Neutrophil (primary cell): Measurements from ENCODE around the gene SMURF1.

Source experiments
- H3K27ac ChIP-seq: fragments of 200-600 bp; sonication (generic); 2 replicates; pipeline ENCODE4 v1.5.1; 2016; ENCODE audit warnings: mild to moderate bottlenecking, moderate library complexity
- H3K27me3 ChIP-seq: fragments of 200-600 bp; sonication (generic); 2 replicates; pipeline ENCODE4 v1.6.0; 2016; ENCODE audit warnings: mild to moderate bottlenecking
- H3K36me3 ChIP-seq: fragments of 200-600 bp; sonication (generic); 2 replicates; pipeline ENCODE4 v1.5.1; 2017
- H3K4me1 ChIP-seq, 2 experiments: fragments of 200-600 bp in 1 of 2; sonication (generic) in 1 of 2; 1 replicate in 1 of 2; 2 replicates in 1 of 2; pipeline versions ENCODE4 v1.5.1 to v1.6.1; 2013 to 2016; ENCODE audit warnings: low read depth in 1 of 2, low read length in 1 of 2, mild to moderate bottlenecking in 1 of 2, moderate library complexity in 1 of 2; ENCODE audit not compliant: control insufficient read depth in 1 of 2, insufficient read depth in 1 of 2
- H3K4me3 ChIP-seq, 2 experiments: fragments of 200-600 bp in 1 of 2; sonication (generic) in 1 of 2; 1 replicate in 1 of 2; 2 replicates in 1 of 2; pipeline ENCODE4 v1.5.1; 2013 to 2016; ENCODE audit warnings: low read depth in 1 of 2, low read length in 1 of 2, mild to moderate bottlenecking in 1 of 2, moderate library complexity in 1 of 2
- H3K9me3 ChIP-seq: fragments of 200-600 bp; sonication (generic); 2 replicates; pipeline ENCODE4 v1.5.1; 2016
- CTCF ChIP-seq: fragments of 200-600 bp; sonication (generic); IDR thresholded peaks from 2 replicates; pipeline ENCODE4 v1.5.1; 2016; ENCODE audit warnings: antibody characterized with exemption

SMURF1 gene

GRCh38 chr7:99032928-99033327 lies 111.0 kb downstream of the SMURF1 start:
- H3K27ac ChIP-seq: no peak overlapping the region

DNA sequence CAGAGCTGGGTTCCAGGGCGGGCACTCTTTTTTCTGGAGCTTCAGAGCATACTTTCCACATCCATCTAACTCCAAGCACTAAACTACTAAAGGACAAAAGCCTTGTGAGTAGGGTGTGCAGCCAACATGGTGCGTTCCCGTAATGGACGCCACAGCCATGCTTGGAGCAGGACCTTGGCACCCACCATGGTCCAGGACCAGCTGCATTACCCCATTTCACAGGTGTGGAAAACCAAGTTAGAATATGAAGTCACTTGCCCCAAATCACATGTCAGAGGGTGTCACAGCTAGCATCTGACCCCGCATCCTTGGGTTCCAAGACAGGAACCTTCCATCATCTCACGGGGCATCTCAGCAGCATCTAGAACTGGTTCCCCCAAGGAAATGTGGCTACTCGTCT lies 112.4 kb downstream of the SMURF1 start:
- Histone ChIP-seq H3K36me3 (peaks cover 94% of the 10 kb centered on the region), H3K27ac (no peak overlapping the region), H3K4me1 (no peaks in the 10 kb centered on the region), H3K9me3 (no peaks in the 10 kb centered on the region), H3K4me3 (no peak overlapping the region), H3K27me3 (no peaks in the 10 kb centered on the region)
- TF ChIP-seq CTCF: no peak

More at GRCh38 chr7:99032928-99033327, 111.0 kb downstream of the SMURF1 start:
- no peak for TF ChIP-seq CTCF
- no peaks in the 10 kb centered on the region for H3K27me3 ChIP-seq
- peaks cover 100% of the 10 kb centered on the region for H3K36me3 ChIP-seq
- H3K4me1 ChIP-seq: no peaks in the 10 kb centered on the region
- H3K4me3 ChIP-seq: no peak overlapping the region
- H3K9me3 ChIP-seq: no peaks in the 10 kb centered on the region

DNA sequence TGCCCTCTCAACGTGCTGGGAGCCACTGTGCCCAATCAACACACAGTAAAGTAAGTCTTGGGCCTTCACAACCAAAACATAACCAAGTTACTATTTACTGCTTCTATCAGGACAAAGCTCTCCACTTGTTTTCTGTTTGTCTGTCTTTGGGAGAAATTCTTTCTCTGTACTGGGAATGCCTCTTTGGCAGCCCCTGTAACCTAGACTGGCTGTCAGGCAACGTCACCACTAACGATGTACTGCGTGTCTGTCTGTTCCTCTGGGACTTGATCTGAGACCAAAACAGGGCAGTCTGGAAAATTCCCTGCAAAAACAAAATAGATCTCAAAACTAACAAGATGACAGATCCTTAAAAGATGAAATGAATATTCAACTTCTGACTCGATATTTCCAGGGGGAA lies 113.0 kb downstream of the SMURF1 start:
- Histone ChIP-seq H3K27me3 (no peaks in the 10 kb centered on the region), H3K36me3 (peaks cover 89% of the 10 kb centered on the region), H3K4me3 (no peak overlapping the region), H3K4me1 (no peaks in the 10 kb centered on the region), H3K27ac (no peak overlapping the region), H3K9me3 (no peaks in the 10 kb centered on the region)
- no peak for TF ChIP-seq CTCF

GRCh38 chr7:99030457-99030856 lies 113.5 kb downstream of the SMURF1 start:
- H3K9me3 ChIP-seq: no peaks in the 10 kb centered on the region
- no peaks in the 10 kb centered on the region for H3K27me3 ChIP-seq
- H3K4me1 ChIP-seq: no peaks in the 10 kb centered on the region
- no peak overlapping the region for H3K4me3 ChIP-seq
- no peak for TF ChIP-seq CTCF
- H3K27ac ChIP-seq: no peak overlapping the region
- peaks cover 84% of the 10 kb centered on the region for H3K36me3 ChIP-seq

DNA sequence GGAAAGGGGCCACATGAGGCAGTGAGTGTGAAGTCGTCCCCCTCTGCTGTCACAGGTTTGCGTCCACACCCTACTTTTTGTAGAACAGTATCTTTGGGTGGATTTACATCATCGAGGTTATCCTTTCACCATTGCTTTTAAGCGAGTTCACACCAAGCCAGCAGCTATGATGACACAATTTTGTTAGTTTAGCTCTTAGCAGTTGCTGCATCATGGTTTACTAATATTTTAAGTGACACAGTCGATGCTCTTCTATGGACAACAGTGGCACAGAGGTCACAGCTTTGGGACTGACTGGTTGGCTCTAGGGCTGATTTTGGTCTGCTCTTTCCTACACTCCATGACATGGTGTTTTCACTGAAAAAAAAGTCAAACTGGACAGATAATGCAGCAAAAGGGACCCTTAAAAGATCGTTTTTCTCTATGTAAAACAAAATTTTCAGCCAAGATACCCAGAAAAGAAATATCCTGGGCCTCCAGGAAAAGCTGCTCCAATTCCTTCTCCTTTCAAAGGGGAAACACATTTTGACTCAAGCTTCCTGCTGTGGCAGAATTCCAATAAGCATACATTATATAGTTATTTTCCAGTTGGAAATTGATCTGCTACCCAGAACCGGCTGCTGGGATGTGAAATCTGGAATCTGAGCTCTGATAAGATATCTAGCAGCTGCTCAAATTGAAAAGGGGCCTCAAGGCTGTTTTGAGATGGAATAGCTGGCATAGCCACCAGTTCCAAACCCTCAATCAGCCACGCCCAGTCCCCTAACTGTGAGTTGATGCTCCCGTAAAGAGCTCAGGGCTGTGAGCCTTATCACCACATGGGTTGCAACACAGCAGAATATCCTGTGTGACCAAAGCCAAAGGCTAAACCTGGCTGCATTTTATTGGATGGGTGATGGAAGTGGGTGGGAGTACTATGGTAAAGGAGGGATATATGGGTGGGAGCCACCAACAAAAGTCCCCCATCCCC lies 114.2 kb downstream of the SMURF1 start:
- H3K36me3 ChIP-seq: peaks cover 77% of the 10 kb centered on the region
- no peaks in the 10 kb centered on the region for H3K9me3 ChIP-seq
- H3K27ac ChIP-seq: no peak overlapping the region
- no peaks in the 10 kb centered on the region for H3K4me1 ChIP-seq
- TF ChIP-seq CTCF: no peak
- H3K27me3 ChIP-seq: no peaks in the 10 kb centered on the region
- H3K4me3 ChIP-seq: no peak overlapping the region
